B cell (primary cell): Measurements from ENCODE around the gene FXR1. TPM values are rescaled to one million over a fixed set of nuclear protein-coding genes. Genes with fewer than 3 reads are reported as not detected.

ENCODE experiments used
- ATAC-seq: fragments of 200-7000 bp; cut with Tn5 transposase; one replicate; pipeline ENCODE4 v1.10.0; 2021; ENCODE audit warnings: low read depth, mild to moderate bottlenecking, moderate number of reproducible peaks, moderate library complexity
- CTCF ChIA-PET: fragments of 350-600 bp; sonication (Branson Sonifier 250); formaldehyde crosslinking; loops from one replicate; lab custom pipeline; 2021; ENCODE audit warnings: antibody characterized with exemption, inconsistent platforms; lab: Charles Lee
- POLR2A ChIA-PET: fragments of 350-600 bp; sonication (Branson Sonifier 250); formaldehyde crosslinking; loops from one replicate; lab custom pipeline; 2021; ENCODE audit warnings: antibody characterized with exemption; lab: Charles Lee
- DNase-seq: peaks from one replicate; pipeline ENCODE4 v3.0.0; 2013
- H2AFZ ChIP-seq: 2 replicates; pipeline ENCODE4 v1.6.1; 2012; ENCODE audit warnings: mild to moderate bottlenecking, low read depth, low read length; ENCODE audit not compliant: insufficient read depth, poor library complexity, severe bottlenecking
- H3K27ac ChIP-seq, 2 donors: 1 replicate in 1 of 2; 2 replicates in 1 of 2; pipeline ENCODE4 v1.5.1; 2012 to 2013; ENCODE audit warnings: low read length in 2 of 2, mild to moderate bottlenecking in 2 of 2, moderate library complexity in 1 of 2
- H3K27me3 ChIP-seq, 4 experiments: fragments of 200-600 bp in 1 of 4; sonication (generic) in 1 of 4; replicated peaks in 1 of 4; 1 replicate in 2 of 4; 2 replicates in 2 of 4; pipeline versions ENCODE4 v1.6.1 to v1.7.0; 2013 to 2016; ENCODE audit warnings: low read length in 3 of 4, mild to moderate bottlenecking in 2 of 4, mixed read lengths in 1 of 4, moderate library complexity in 1 of 4; ENCODE audit not compliant: insufficient read depth in 4 of 4, control insufficient read depth in 3 of 4; ENCODE audit errors: control extremely low read depth in 1 of 4
- H3K36me3 ChIP-seq, 2 experiments: replicated peaks in 1 of 2; 1 replicate in 1 of 2; 2 replicates in 1 of 2; pipeline versions ENCODE4 v1.6.1 to v1.7.1; 2013; ENCODE audit warnings: low read length in 1 of 2; ENCODE audit not compliant: insufficient read depth in 2 of 2, control insufficient read depth in 1 of 2; ENCODE audit errors: control extremely low read depth in 1 of 2, extremely low read depth in 1 of 2
- H3K4me1 ChIP-seq, 2 donors: fragments of 200-600 bp in 1 of 2; sonication (generic) in 1 of 2; 1 replicate in 1 of 2; 2 replicates in 1 of 2; pipeline versions ENCODE4 v1.5.1 to v1.6.1; 2013 to 2017; ENCODE audit warnings: low read length in 2 of 2; ENCODE audit not compliant: control insufficient read depth in 2 of 2, insufficient read depth in 2 of 2
- H3K4me2 ChIP-seq: replicated peaks from 2 replicates; pipeline ENCODE3; 2012; ENCODE audit warnings: mild to moderate bottlenecking, low read depth, low read length; ENCODE audit not compliant: poor library complexity, severe bottlenecking
- H3K4me3 ChIP-seq, 5 experiments: fragments of 200-600 bp in 1 of 5; sonication (generic) in 1 of 5; 1 replicate in 3 of 5; 2 replicates in 2 of 5; pipeline versions ENCODE4 v1.5.1 to v1.7.0; 2011 to 2016; ENCODE audit warnings: low read length in 4 of 5, mild to moderate bottlenecking in 4 of 5, low read depth in 2 of 5, control low read depth in 1 of 5, moderate library complexity in 1 of 5; ENCODE audit not compliant: insufficient read depth in 1 of 5; ENCODE audit errors: control extremely low read depth in 1 of 5, extremely low read depth in 1 of 5
- H3K79me2 ChIP-seq: fragments of 200-600 bp; sonication (generic); one replicate; pipeline ENCODE4 v1.6.0; 2016; ENCODE audit warnings: low read length; ENCODE audit not compliant: control insufficient read depth, insufficient read depth
- H3K9ac ChIP-seq: fragments of 200-600 bp; sonication (generic); 2 replicates; pipeline ENCODE4 v1.6.1; 2017; ENCODE audit warnings: mild to moderate bottlenecking, low read length, moderate library complexity
- H3K9me3 ChIP-seq, 3 donors: one replicate each; pipeline versions ENCODE4 v1.6.1 to v1.7.1; 2013; ENCODE audit warnings: low read length in 2 of 3; ENCODE audit not compliant: control insufficient read depth in 2 of 3, insufficient read depth in 1 of 3; ENCODE audit errors: control extremely low read depth in 1 of 3
- H4K20me1 ChIP-seq: 2 replicates; pipeline ENCODE4 v1.6.0; 2012; ENCODE audit warnings: mild to moderate bottlenecking, low read length; ENCODE audit not compliant: insufficient read depth, control insufficient read depth, poor library complexity, severe bottlenecking
- H3K27ac Mint-ChIP-seq: one replicate; pipeline ENCODE4 v1.8.0; 2021; ENCODE audit warnings: mixed read lengths
- H3K27me3 Mint-ChIP-seq: one replicate; pipeline ENCODE4 v1.8.0; 2021; ENCODE audit warnings: mixed read lengths
- H3K4me1 Mint-ChIP-seq: one replicate; pipeline ENCODE4 v1.8.0; 2021; ENCODE audit warnings: mixed read lengths
- H3K4me3 Mint-ChIP-seq: one replicate; pipeline ENCODE4 v1.8.0; 2021; ENCODE audit warnings: mixed read lengths
- H3K9me3 Mint-ChIP-seq: one replicate; pipeline ENCODE4 v1.8.0; 2022; ENCODE audit warnings: mixed read lengths; ENCODE audit not compliant: insufficient read depth
- CTCF ChIP-seq: fragments of 200-600 bp; IDR thresholded peaks from one replicate; pipeline ENCODE4 v1.8.0; 2022; ENCODE audit warnings: antibody characterized with exemption, mild to moderate bottlenecking
- EZH2 ChIP-seq: IDR thresholded peaks from 2 replicates; pipeline ENCODE4 v1.6.1; 2012; ENCODE audit warnings: borderline replicate concordance, low read depth, mild to moderate bottlenecking, moderate library complexity, low read length; ENCODE audit not compliant: insufficient read depth, poor library complexity, severe bottlenecking
- WGBS: methylation state at CpG from one replicate; pipeline ENCODE4 v1.1.5; 2013; ENCODE audit warnings: missing lambda C conversion rate; ENCODE audit not compliant: insufficient coverage; 5-methylcytosine and 5-hydroxymethylcytosine counted together
- intact Hi-C: fragments of 100-400 bp; cut with micrococcal nuclease; formaldehyde crosslinking; loops from one replicate; pipeline ENCODE4 v1.10.0; 2022
- polyA plus RNA-seq: library from polyadenylated mRNA; depleted of rRNA; stranded (reverse); fragments of >200 nt; gene quantifications from 2 replicates; pipeline ENCODE4 v1.2.3, GENCODE V29; 2012
- total RNA-seq, 2 donors: library from RNA; stranded (reverse); fragments of 120-200 nt in 1 of 2; gene quantifications; 1 replicate in 1 of 2; 2 replicates in 1 of 2; pipeline versions ENCODE4 v1.2.3 to v1.2.4, GENCODE V29; 2013 to 2022

FXR1 gene
- total and polyA plus RNA-seq, 2 donors (not counting 1 experiment from before 2014, with no cell fraction given) = 43.4 to 144 TPM

GRCh38 chr3:181008796-181009195 is 96.3 kb downstream of the FXR1 start:
- Histone ChIP-seq H3K27me3 (no peaks in the 10 kb centered on the region), H3K79me2 (no peaks in the 10 kb centered on the region), H2AFZ (no peak overlapping the region), H3K4me1 (no peaks in the 10 kb centered on the region), H3K4me3 (no peak overlapping the region), H3K4me2 (no peak overlapping the region), H3K36me3 (no peaks in the 10 kb centered on the region), H3K9me3 (peaks cover 0 to 3% (median 0%) of the 10 kb centered on the region in 3 donors), H4K20me1 (no peaks in the 10 kb centered on the region), H3K27ac (no peak overlapping the region), H3K9ac (no peak overlapping the region)
- Mint-ChIP-seq H3K27ac (no peak overlapping the region), H3K4me3 (no peak overlapping the region), H3K9me3 (peaks cover 5% of the 10 kb centered on the region), H3K4me1 (no peaks in the 10 kb centered on the region), H3K27me3 (peaks cover 7% of the 10 kb centered on the region)
- 56% methylated on average over 1 of the region's 1 CpG for WGBS
- intact Hi-C loops = no loop called here
- POLR2A ChIA-PET = no interaction called here
- ATAC-seq (no peak), DNase-seq (no peak)
- CTCF ChIA-PET = no interaction called here
- TF ChIP-seq CTCF (no peak), EZH2 (no peak)

DNA sequence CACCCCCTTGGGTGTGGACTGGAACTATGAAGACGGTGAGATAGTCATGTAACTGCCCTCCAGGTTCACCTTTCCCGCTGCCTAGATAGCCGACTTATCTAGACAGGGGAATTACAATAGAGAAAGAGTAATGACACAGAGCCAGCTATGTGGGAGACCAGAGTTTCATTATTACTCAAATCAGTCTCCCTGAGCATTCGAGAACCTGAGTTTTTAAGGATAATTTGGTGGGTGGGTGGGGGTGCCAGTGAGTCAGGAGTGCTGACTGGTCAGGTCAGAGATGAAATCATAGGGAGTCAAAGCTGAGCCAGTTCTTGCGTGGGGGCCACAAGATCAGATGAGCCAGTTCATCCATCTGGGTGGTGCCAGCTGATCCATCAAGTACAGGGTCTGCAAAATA is 96.8 kb downstream of the FXR1 start:
- no peak overlapping the region for H3K27ac Mint-ChIP-seq
- peaks cover 6% of the 10 kb centered on the region for H3K27me3 Mint-ChIP-seq
- ATAC-seq (no peak), DNase-seq (no peak)
- TF ChIP-seq CTCF (no peak), EZH2 (no peak)
- Histone ChIP-seq H2AFZ (no peak overlapping the region), H3K9me3 (peaks cover 0 to 3% (median 0%) of the 10 kb centered on the region in 3 donors), H3K4me3 (no peak overlapping the region), H3K27me3 (peaks cover 0 to 2% (median 0%) of the 10 kb centered on the region in 4 experiments), H4K20me1 (no peaks in the 10 kb centered on the region), H3K36me3 (no peaks in the 10 kb centered on the region), H3K4me1 (no peaks in the 10 kb centered on the region), H3K79me2 (no peaks in the 10 kb centered on the region), H3K27ac (no peak overlapping the region), H3K4me2 (no peak overlapping the region), H3K9ac (no peak overlapping the region)
- ChIA-PET CTCF (no interaction called here), POLR2A (no interaction called here)
- H3K4me3 Mint-ChIP-seq = no peak overlapping the region
- H3K4me1 Mint-ChIP-seq = no peaks in the 10 kb centered on the region
- WGBS = 92% methylated on average over 3 of the region's 5 CpGs
- intact Hi-C loops = no loop called here
- H3K9me3 Mint-ChIP-seq = peaks cover 5% of the 10 kb centered on the region
